NCI-H1417 (cell line): Measurements from ENCODE around the gene SLC9A8.

ENCODE experiments used
- DNase-seq, 3 experiments: peaks; one replicate each; lab custom pipeline; 2025; lab: John Stamatoyannopoulos, UW

The SLC9A8 gene

DNA sequence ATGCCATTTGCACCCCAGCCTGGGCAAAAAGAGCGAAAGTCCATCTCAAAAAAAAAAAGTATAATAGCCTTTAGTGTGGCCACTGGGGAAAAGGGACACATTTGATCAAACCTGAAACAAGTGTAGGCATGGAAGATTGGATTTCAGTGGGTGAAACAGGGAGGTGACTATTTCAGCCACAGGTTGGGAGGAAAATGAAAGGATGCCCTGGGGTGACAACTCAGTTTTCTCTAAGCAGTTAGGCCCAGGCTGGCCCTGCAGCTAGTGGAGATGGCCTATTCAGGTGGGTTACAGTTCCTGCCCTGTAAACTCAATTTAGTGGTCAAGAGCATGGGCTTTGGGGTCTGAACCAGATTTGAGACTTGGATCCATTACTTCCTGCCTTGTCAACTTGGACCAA is 66.3 kb downstream of the SLC9A8 start:
- no peak for DNase-seq

- no peak for DNase-seq
Measured at GRCh38 chr20:49880177-49880576, 67.5 kb downstream of the SLC9A8 start.

GRCh38 chr20:49880724-49881445 is 68.3 kb downstream of the SLC9A8 start:
- peak in 1 of 3 experiments; percentile 23 for DNase-seq

GRCh38 chr20:49882171-49882970 is 69.7 kb downstream of the SLC9A8 start:
- no peak for DNase-seq

DNA sequence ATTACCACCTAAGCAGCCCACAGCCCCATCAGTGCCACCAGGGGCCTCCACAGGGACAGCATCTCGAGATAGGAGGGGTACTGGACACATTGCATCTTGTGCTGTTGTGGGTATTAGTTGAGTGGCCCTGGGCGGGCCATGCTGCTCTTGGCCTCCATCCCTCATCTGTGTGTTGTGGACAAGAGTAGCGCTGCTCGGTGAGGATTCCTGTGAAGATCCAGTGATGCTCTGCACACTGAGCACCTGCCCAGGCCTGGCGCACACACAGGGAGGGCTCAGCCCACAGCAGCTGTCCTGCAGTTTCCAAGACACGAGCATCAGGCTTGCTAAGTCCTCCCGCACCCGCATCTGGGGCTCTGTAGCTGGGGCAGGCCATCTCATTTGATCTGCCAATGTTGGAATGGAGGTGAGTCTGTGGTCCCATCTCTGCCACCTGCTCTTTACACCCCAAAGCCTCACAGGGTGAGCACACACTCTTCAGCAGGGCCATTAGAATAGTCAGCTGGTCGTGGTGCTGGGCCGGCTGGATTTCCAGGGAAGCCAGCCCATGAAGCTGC is 70.7 kb downstream of the SLC9A8 start:
- DNase-seq, result no peak

- DNase-seq, result peak in 1 of 3 experiments; percentile 12
Measured at GRCh38 chr20:49885558-49886332, 73.1 kb downstream of the SLC9A8 start.

DNA sequence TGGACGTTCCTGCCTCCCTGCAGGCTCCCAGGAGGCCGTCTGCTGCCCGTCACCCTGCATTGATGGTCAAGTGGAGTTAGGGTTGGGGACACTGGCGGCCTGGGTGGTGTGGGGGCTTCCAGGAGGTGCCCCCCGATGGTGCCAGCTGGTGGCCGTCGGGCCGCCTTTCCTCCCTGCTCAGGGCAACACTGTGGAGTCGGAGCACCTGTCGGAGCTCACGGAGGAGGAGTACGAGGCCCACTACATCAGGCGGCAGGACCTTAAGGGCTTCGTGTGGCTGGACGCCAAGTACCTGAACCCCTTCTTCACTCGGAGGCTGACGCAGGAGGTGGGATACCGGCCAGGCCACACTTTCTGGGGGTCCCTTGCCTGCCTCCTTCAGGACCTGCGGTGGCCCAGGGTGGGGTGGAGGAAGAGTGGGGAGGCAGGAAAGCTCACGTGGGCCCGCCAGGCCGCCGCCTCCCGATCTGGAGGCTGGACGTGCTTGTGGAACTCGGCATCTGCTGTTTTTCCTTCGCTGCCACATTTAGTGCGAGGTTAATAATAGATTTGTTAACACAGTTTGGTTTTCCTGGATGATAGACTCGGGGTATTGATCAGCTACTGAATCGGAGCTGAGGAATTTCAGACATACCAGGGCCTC is 74.1 kb downstream of the SLC9A8 start:
- no peak for DNase-seq

DNA sequence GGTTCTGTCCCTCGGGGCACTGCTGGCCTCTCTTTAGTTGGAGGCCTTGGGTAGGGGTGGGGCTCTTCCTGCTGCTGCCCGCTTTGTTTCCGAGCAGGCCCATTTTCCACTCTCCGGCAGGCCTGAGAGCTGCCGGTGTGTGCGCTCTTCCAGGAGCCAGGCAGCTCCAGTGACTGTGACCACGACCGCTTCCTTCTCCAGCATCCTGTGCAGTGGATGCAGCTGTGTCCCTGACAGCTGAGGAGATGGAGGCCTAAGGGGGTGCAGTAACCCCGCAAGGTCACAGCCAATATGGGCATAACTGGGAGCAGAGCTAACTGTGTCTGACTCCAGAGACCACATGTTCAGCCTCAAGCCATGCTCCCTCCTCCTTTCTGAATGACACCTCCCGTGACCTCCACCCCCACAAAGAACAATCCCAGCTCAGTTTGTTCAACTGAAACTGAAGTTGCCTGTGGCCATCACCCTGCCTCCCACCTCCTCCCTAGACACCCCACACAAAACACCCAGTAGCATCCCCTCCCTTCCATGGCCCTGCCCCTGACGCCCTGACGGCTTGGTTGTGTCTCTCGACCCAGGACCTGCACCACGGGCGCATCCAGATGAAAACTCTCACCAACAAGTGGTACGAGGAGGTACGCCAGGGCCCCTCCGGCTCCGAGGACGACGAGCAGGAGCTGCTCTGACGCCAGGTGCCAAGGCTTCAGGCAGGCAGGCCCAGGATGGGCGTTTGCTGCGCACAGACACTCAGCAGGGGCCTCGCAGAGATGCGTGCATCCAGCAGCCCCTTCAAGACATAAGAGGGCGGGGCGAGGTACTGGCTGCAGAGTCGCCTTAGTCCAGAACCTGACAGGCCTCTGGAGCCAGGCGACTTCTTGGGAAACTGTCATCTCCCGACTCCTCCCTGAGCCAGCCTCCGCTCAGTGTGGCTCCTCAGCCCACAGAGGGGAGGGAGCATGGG is 74.9 kb downstream of the SLC9A8 start:
- no peak for DNase-seq

DNA sequence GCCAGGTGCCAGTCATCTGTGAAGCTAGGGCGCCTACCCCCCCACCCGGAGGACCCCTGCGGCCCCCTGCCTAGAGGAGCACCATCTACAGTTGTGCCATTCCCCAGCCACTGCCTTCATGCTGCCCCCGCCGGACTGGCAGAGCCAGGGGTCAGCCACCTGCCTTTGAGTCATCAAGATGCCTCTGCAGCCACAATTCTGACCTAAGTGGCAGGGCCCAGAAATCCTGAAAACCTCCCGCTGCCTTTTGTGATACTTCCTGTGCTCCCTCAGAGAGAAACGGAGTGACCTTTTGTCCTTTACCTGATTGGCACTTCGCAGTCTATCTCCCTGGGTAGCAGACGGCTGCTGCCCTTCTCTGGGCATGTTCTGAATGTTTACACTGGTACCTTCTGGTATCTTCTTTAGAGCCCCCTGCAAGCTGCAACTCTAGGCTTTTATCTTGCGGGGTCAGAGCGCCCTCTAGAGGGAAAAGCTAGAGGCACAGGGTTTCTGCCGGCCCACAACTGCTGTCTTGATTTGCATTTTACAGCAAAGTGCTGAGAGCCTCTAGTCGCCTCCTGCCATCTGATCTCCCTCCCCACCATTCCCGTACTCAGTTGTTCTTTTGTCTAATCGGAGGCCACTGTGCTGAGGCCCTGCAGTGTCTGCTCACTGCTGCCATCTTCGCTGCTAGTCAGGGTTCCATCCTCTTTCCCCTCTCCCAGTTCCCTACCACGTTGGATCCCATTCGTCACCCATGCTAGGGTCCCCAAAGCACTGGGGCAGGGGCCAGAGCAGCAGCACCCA is 75.8 kb downstream of the SLC9A8 start:
- DNase-seq, result peak; percentile 26 to 71 (median 60)

GRCh38 chr20:49889001-49889934 is 76.6 kb downstream of the SLC9A8 start:
- DNase-seq, result no peak

DNA sequence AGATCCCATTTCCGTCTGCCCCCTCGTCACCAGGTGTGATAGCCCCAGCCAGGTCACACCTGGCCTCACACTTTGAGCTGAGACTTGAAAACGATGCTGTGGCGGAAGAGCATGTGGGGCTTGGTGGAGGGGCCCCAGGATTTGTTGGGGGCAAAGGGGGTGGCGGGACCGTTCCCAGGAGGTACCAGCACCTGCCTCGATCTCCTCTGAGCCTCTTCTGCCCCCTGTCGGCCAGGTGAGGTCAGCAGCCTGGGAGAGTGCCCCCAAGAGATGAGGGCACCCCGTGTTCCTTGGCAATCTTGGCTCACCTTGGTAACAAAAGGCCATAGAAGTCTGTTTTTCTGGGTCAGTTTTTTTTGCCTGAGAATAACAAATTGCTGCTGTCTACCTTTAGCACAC is 77.3 kb downstream of the SLC9A8 start:
- DNase-seq, result no peak

DNA sequence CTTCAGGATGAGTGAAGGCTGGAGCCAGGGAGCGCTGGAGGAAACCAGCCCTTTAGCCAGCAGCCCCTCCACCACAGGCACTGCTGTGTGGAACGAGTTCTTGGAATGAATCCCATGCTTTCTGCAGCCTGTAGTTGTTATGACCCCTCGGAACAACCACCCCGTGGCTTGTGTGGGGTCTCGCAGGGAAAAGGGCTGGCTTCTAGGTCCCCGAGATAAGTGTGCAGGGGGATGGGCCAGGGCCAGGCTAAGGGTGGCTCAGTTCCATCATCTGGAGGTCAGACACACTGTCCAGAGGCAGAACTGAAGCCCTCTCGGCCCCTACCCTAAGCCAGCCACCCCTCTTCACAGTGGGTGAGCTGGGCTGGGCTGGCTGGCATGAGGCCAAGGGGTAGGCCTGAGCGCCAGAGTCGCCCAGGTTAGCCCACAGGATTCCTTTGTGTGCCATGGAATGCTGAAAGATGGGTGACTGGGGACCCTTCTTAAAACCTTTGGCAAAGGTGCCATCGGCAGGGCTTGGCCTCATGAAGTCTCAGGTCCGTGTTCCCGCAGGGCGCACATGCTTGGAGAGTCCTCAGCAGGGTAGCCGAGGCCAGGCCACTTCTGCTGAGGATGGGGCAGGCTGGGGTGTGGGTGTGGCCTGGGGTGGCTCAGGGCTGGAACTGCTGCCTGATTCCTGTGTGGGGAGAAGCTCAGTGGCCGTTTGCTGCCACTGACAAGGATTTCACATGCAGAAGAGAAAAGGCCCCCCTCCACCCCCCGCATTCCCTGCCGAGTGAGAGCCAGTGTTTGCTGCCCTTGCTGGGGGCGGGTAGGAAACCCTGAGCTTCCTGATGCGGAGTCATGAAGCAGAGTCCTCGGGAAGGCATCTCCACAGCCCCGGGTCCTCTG is 78.1 kb downstream of the SLC9A8 start:
- no peak for DNase-seq

- DNase-seq, result no peak
Measured at GRCh38 chr20:49891476-49892110, 79.0 kb downstream of the SLC9A8 start.

DNA sequence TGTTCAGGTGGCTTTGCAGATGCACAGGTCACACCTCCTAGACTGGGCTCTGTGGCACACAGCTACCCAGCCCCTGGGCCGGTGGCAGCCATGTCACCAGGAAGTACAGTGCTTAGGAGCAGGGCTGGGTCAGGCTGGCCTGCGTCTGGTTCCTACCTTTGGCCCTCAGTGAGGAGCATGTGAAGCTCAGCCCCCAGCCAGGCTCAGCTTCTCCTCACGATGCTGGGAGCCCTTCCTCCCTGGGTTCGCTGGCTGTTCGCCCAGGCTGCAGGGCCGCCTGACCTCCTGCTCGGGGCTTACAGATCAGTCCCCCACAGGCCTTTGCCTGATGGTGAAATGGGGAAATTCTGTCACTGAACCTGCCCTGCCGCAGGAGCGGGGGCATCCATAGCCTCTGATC is 79.6 kb downstream of the SLC9A8 start:
- no peak for DNase-seq

- no peak for DNase-seq
Measured at GRCh38 chr20:49892817-49893216, 80.2 kb downstream of the SLC9A8 start.

DNA sequence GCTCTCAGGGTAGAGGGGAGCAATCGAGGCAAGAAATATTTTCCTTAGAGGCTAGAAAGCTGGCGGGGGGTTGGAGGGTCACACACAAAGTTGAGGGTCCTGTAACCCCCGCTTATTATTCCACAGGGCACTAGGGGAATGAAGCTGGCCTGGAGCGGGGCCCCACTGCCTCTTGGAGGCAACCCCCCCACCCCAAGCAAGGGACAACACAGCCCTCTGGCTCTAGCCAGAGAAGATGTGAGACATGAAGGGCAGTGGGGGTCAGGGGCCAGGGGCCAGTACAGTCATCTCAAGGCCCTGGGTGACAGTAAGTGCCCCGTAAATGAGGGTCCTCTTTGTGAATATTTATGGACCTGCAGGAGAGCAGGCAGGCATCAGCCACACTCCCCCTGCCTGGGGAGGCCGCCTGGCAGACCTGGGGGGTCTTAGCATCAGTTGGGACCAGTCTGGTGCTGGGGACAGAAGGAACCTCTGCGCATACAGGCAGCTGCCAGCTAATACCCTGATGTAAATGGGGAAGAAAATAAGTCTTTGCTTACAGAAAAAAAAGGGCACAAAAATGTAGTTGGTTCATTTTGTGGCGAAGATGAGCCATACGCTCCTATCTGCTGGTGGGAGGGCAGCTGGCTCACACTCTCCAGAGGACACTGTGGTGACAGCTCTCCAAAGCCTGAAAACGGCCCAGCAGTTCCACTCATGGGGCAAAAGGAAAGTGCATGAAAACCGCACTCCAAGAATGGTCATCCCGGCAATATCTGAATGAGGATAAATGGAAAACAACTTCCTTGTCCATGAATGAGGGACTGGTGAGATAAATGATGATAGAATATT is 80.8 kb downstream of the SLC9A8 start:
- no peak for DNase-seq
